KMS-11 (cell line): Measurements from ENCODE around the gene SYNPR.

ENCODE experiments used
- H2AFZ ChIP-seq: fragments of 200-600 bp; sonication (generic); 2 replicates; pipeline ENCODE4 v1.6.1; 2016; ENCODE audit warnings: antibody characterized with exemption, mixed run types, low read depth
- H3K27ac ChIP-seq: fragments of 200-600 bp; sonication (generic); 2 replicates; pipeline ENCODE4 v1.6.1; 2016; ENCODE audit warnings: mild to moderate bottlenecking, mixed run types
- H3K27me3 ChIP-seq: fragments of 200-600 bp; sonication (generic); 2 replicates; pipeline ENCODE4 v1.6.1; 2017; ENCODE audit warnings: mild to moderate bottlenecking, low read depth, mixed run types, moderate library complexity; ENCODE audit not compliant: insufficient read depth
- H3K36me3 ChIP-seq: fragments of 200-600 bp; sonication (generic); 2 replicates; pipeline ENCODE4 v1.6.1; 2017; ENCODE audit warnings: mild to moderate bottlenecking, mixed run types; ENCODE audit not compliant: insufficient read depth
- H3K4me1 ChIP-seq: fragments of 200-600 bp; sonication (generic); 2 replicates; pipeline ENCODE4 v1.6.1; 2016; ENCODE audit warnings: mild to moderate bottlenecking, low read depth, mixed run types; ENCODE audit not compliant: poor library complexity, severe bottlenecking
- H3K4me2 ChIP-seq: fragments of 200-600 bp; sonication (generic); 2 replicates; pipeline ENCODE4 v1.7.0; 2016; ENCODE audit warnings: mild to moderate bottlenecking, mixed run types
- H3K4me3 ChIP-seq: fragments of 200-600 bp; sonication (generic); IDR thresholded peaks from 2 replicates; pipeline ENCODE4 v1.6.1; 2017; ENCODE audit warnings: low read depth, low read length, mixed read lengths; ENCODE audit not compliant: insufficient read depth
- H3K79me2 ChIP-seq: fragments of 200-600 bp; sonication (generic); 2 replicates; pipeline ENCODE4 v1.6.1; 2016; ENCODE audit warnings: low read depth, mixed run types; ENCODE audit not compliant: insufficient read depth
- H3K9ac ChIP-seq: fragments of 200-600 bp; sonication (generic); 2 replicates; pipeline ENCODE4 v1.6.1; 2016; ENCODE audit warnings: mild to moderate bottlenecking, mixed run types
- H4K20me1 ChIP-seq: fragments of 200-600 bp; sonication (generic); 2 replicates; pipeline ENCODE4 v1.6.1; 2016; ENCODE audit warnings: mild to moderate bottlenecking, mixed run types; ENCODE audit not compliant: insufficient read depth
- TF ChIP-seq, protein P1 (sequence below): fragments of 200-600 bp; sonication (generic); conservative IDR thresholded peaks from 2 replicates; pipeline ENCODE4 v1.6.1; 2017; ENCODE audit warnings: low read depth, mild to moderate bottlenecking, antibody characterized with exemption, low read length, moderate library complexity, mixed read lengths

Gene SYNPR

GRCh38 chr3:63232764-63233396 lies 45.2 kb upstream of the SYNPR start:
- no peak overlapping the region for H3K27ac ChIP-seq
- H3K36me3 ChIP-seq, result no peaks in the 10 kb centered on the region

DNA sequence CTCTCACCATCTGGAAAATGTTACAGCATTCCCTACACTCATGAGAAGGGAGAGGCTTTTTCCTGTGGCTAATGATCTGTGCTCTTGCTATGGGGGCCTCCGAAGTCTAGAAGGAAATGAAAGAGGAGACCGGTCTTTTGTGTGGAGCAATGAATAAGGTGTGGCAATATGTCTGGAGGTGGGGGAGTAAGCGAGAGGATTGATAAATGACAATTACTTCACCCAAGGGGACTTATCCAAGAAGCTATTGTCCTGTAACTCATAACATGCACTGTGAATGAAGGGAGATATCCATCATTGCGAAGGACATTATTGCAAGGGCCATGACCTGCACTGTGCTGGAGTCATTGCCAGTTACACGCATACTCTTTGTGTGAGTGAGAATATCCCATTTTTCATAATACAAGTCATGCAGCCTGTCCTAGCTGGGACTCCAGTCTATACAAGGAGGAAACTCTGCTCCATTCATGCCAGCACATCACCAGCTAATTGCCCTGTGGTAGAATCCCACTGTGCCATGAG lies 37.7 kb upstream of the SYNPR start:
- no peak overlapping the region for H3K4me2 ChIP-seq
- no peaks in the 10 kb centered on the region for H3K27me3 ChIP-seq
- no peak overlapping the region for H2AFZ ChIP-seq
- H3K4me3 ChIP-seq, result no peak overlapping the region
- TF ChIP-seq, protein P1, sequence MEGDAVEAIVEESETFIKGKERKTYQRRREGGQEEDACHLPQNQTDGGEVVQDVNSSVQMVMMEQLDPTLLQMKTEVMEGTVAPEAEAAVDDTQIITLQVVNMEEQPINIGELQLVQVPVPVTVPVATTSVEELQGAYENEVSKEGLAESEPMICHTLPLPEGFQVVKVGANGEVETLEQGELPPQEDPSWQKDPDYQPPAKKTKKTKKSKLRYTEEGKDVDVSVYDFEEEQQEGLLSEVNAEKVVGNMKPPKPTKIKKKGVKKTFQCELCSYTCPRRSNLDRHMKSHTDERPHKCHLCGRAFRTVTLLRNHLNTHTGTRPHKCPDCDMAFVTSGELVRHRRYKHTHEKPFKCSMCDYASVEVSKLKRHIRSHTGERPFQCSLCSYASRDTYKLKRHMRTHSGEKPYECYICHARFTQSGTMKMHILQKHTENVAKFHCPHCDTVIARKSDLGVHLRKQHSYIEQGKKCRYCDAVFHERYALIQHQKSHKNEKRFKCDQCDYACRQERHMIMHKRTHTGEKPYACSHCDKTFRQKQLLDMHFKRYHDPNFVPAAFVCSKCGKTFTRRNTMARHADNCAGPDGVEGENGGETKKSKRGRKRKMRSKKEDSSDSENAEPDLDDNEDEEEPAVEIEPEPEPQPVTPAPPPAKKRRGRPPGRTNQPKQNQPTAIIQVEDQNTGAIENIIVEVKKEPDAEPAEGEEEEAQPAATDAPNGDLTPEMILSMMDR, result no peak
- no peaks in the 10 kb centered on the region for H3K36me3 ChIP-seq
- no peak overlapping the region for H3K9ac ChIP-seq
- no peak overlapping the region for H3K27ac ChIP-seq
- no peaks in the 10 kb centered on the region for H4K20me1 ChIP-seq
- H3K4me1 ChIP-seq, result no peaks in the 10 kb centered on the region
- H3K79me2 ChIP-seq, result no peaks in the 10 kb centered on the region

More at GRCh38 chr3:63232764-63233396, 45.2 kb upstream of the SYNPR start:
- H3K4me1 ChIP-seq, result no peaks in the 10 kb centered on the region
- H3K9ac ChIP-seq, result no peak overlapping the region
- no peak overlapping the region for H3K4me2 ChIP-seq
- no peaks in the 10 kb centered on the region for H4K20me1 ChIP-seq
- no peaks in the 10 kb centered on the region for H3K79me2 ChIP-seq
- H2AFZ ChIP-seq, result no peak overlapping the region
- no peak overlapping the region for H3K4me3 ChIP-seq
- TF ChIP-seq, protein P1, result peak; percentile 48; the same call in 1 of the 2 replicates
- no peaks in the 10 kb centered on the region for H3K27me3 ChIP-seq

- H3K36me3 ChIP-seq, result no peaks in the 10 kb centered on the region
- H3K4me1 ChIP-seq, result no peaks in the 10 kb centered on the region
- H3K4me3 ChIP-seq, result no peak overlapping the region
- H3K4me2 ChIP-seq, result no peak overlapping the region
- H3K27ac ChIP-seq, result no peak overlapping the region
- no peaks in the 10 kb centered on the region for H3K79me2 ChIP-seq
- no peak overlapping the region for H2AFZ ChIP-seq
- TF ChIP-seq, protein P1, result no peak
- H3K27me3 ChIP-seq, result no peaks in the 10 kb centered on the region
- H3K9ac ChIP-seq, result no peak overlapping the region
- H4K20me1 ChIP-seq, result no peaks in the 10 kb centered on the region
Observed at GRCh38 chr3:63242124-63242523, 36.0 kb upstream of the SYNPR start.

GRCh38 chr3:63244486-63244885 lies 33.6 kb upstream of the SYNPR start:
- H3K4me3 ChIP-seq, result no peak overlapping the region
- no peaks in the 10 kb centered on the region for H3K79me2 ChIP-seq
- H3K36me3 ChIP-seq, result no peaks in the 10 kb centered on the region
- no peaks in the 10 kb centered on the region for H4K20me1 ChIP-seq
- TF ChIP-seq, protein P1, result no peak
- no peaks in the 10 kb centered on the region for H3K4me1 ChIP-seq
- H3K9ac ChIP-seq, result no peak overlapping the region
- no peaks in the 10 kb centered on the region for H3K27me3 ChIP-seq
- H3K4me2 ChIP-seq, result no peak overlapping the region
- no peak overlapping the region for H2AFZ ChIP-seq
- no peak overlapping the region for H3K27ac ChIP-seq
